Nephron progenitor cell (in vitro differentiated cells): Measurements from ENCODE around the gene SLIT1.

Experiments used
- DNase-seq: peaks from one replicate; pipeline ENCODE4 v3.0.0; 2021
- H3K27ac Mint-ChIP-seq: 2 replicates; pipeline ENCODE4 v1.8.0; 2021; ENCODE audit warnings: mild to moderate bottlenecking, moderate library complexity, mixed read lengths
- H3K27me3 Mint-ChIP-seq: 2 replicates; pipeline ENCODE4 v1.8.0; 2021; ENCODE audit warnings: mild to moderate bottlenecking, low read depth, mixed read lengths; ENCODE audit not compliant: poor library complexity
- H3K36me3 Mint-ChIP-seq: 2 replicates; pipeline ENCODE4 v1.8.0; 2021; ENCODE audit warnings: low read depth, mixed read lengths
- H3K4me1 Mint-ChIP-seq: 2 replicates; pipeline ENCODE4 v1.8.0; 2021; ENCODE audit warnings: mixed read lengths
- H3K4me3 Mint-ChIP-seq: 2 replicates; pipeline ENCODE4 v1.8.0; 2021; ENCODE audit warnings: mild to moderate bottlenecking, moderate library complexity, mixed read lengths
- H3K9me3 Mint-ChIP-seq: 2 replicates; pipeline ENCODE4 v1.8.0; 2021; ENCODE audit warnings: mild to moderate bottlenecking, moderate library complexity, mixed read lengths
- CTCF ChIP-seq: fragments of 200-600 bp; sonication (generic); IDR thresholded peaks from 2 replicates; pipeline ENCODE4 v1.5.0; 2021; ENCODE audit warnings: antibody characterized with exemption

The SLIT1 gene

GRCh38 chr10:97180986-97181385 is 4.8 kb downstream of the SLIT1 start:
- peaks cover 26% of the 10 kb centered on the region for H3K4me1 Mint-ChIP-seq
- peaks cover 55% of the 10 kb centered on the region for H3K27me3 Mint-ChIP-seq
- H3K4me3 Mint-ChIP-seq, result no peak overlapping the region
- no peaks in the 10 kb centered on the region for H3K36me3 Mint-ChIP-seq
- no peak overlapping the region for H3K27ac Mint-ChIP-seq
- TF ChIP-seq CTCF, result no peak
- no peaks in the 10 kb centered on the region for H3K9me3 Mint-ChIP-seq
- no peak for DNase-seq

GRCh38 chr10:97180363-97180755 is 5.4 kb downstream of the SLIT1 start:
- peaks cover 51% of the 10 kb centered on the region for H3K27me3 Mint-ChIP-seq
- no peak overlapping the region for H3K27ac Mint-ChIP-seq
- peak overlapping the region; percentile 9 for H3K4me3 Mint-ChIP-seq
- DNase-seq, result no peak
- peaks cover 31% of the 10 kb centered on the region for H3K4me1 Mint-ChIP-seq
- no peak for TF ChIP-seq CTCF
- H3K36me3 Mint-ChIP-seq, result no peaks in the 10 kb centered on the region
- H3K9me3 Mint-ChIP-seq, result no peaks in the 10 kb centered on the region

- peaks cover 47% of the 10 kb centered on the region for H3K27me3 Mint-ChIP-seq
- peaks cover 28% of the 10 kb centered on the region for H3K4me1 Mint-ChIP-seq
- no peak overlapping the region for H3K4me3 Mint-ChIP-seq
- H3K36me3 Mint-ChIP-seq, result no peaks in the 10 kb centered on the region
- peak; percentile 75 for DNase-seq
- no peak overlapping the region for H3K27ac Mint-ChIP-seq
- TF ChIP-seq CTCF, result peak; percentile 49
- no peaks in the 10 kb centered on the region for H3K9me3 Mint-ChIP-seq
These were observed 5.9 kb downstream of the SLIT1 start for GRCh38 chr10:97179731-97180362.

GRCh38 chr10:97179311-97179710 is 6.4 kb downstream of the SLIT1 start:
- Mint-ChIP-seq H3K27me3 (peaks cover 44% of the 10 kb centered on the region), H3K9me3 (no peaks in the 10 kb centered on the region), H3K36me3 (no peaks in the 10 kb centered on the region), H3K4me3 (no peak overlapping the region), H3K4me1 (peaks cover 22% of the 10 kb centered on the region), H3K27ac (no peak overlapping the region)
- no peak for TF ChIP-seq CTCF
- DNase-seq, result no peak

GRCh38 chr10:97178074-97178473 is 7.7 kb downstream of the SLIT1 start:
- peaks cover 10% of the 10 kb centered on the region for H3K4me1 Mint-ChIP-seq
- H3K27ac Mint-ChIP-seq, result no peak overlapping the region
- no peak for DNase-seq
- no peak overlapping the region for H3K4me3 Mint-ChIP-seq
- no peaks in the 10 kb centered on the region for H3K9me3 Mint-ChIP-seq
- no peaks in the 10 kb centered on the region for H3K36me3 Mint-ChIP-seq
- H3K27me3 Mint-ChIP-seq, result peaks cover 32% of the 10 kb centered on the region
- TF ChIP-seq CTCF, result no peak

- TF ChIP-seq CTCF, result no peak
- Mint-ChIP-seq H3K4me1 (peaks cover 14% of the 10 kb centered on the region), H3K36me3 (no peaks in the 10 kb centered on the region), H3K4me3 (no peak overlapping the region), H3K27ac (no peak overlapping the region), H3K27me3 (peaks cover 22% of the 10 kb centered on the region), H3K9me3 (no peaks in the 10 kb centered on the region)
- no peak for DNase-seq
These were observed 9.5 kb downstream of the SLIT1 start for GRCh38 chr10:97176226-97176625.
